SK-N-SH (cell line): ENCODE measurements around the gene SH3BP5L. TPM values are rescaled to one million over a fixed set of nuclear protein-coding genes. Genes with fewer than 3 reads are reported as not detected.

Source experiments
- CTCF ChIA-PET: fragments of 300-600, 350-600 bp; formaldehyde crosslinking; extraction: SDS; loops from one replicate; lab custom pipeline; 2021; lab: Yijun Ruan, JAX
- POLR2A ChIA-PET: fragments of 350-600 bp; sonication (Branson Sonifier 250); formaldehyde crosslinking; extraction: SDS; loops from one replicate; lab custom pipeline; 2020; ENCODE audit warnings: antibody characterized with exemption, inconsistent platforms; lab: Yijun Ruan, JAX
- DNase-seq: peaks from one replicate; pipeline ENCODE4 v3.0.0; 2012
- H2AFZ ChIP-seq: fragments of 200-600 bp; sonication (generic); 2 replicates; pipeline ENCODE4 v1.8.1; 2016; ENCODE audit warnings: antibody characterized with exemption, mild to moderate bottlenecking, low read depth
- H3F3A ChIP-seq: fragments of 200-600 bp; sonication (generic); replicated peaks from 2 replicates; pipeline ENCODE3; 2016; ENCODE audit warnings: antibody characterized with exemption, mild to moderate bottlenecking; ENCODE audit not compliant: insufficient read depth
- H3K27ac ChIP-seq, 2 experiments: fragments of 200-500 bp in 1 of 2; fragments of 200-600 bp in 1 of 2; sonication (Bioruptor generic) in 1 of 2; sonication (generic), shearing (Covaris generic) in 1 of 2; 2 replicates each; pipeline versions ENCODE4 v1.5.1 to v1.6.1; 2014 to 2016; ENCODE audit warnings: low read depth in 2 of 2, inconsistent platforms in 1 of 2, low read length in 1 of 2, mild to moderate bottlenecking in 1 of 2, mixed read lengths in 1 of 2
- H3K27me3 ChIP-seq: fragments of 200-600 bp; sonication (generic), shearing (Covaris generic); 2 replicates; pipeline ENCODE4 v1.6.1; 2016; ENCODE audit warnings: mixed run types; ENCODE audit not compliant: insufficient read depth
- H3K36me3 ChIP-seq, 2 experiments: fragments of 200-500 bp in 1 of 2; fragments of 200-600 bp in 1 of 2; sonication (Bioruptor generic) in 1 of 2; sonication (generic) in 1 of 2; replicated peaks in 1 of 2; 2 replicates each; pipeline versions ENCODE3 to v1.5.1; 2014 to 2016; ENCODE audit warnings: low read length in 1 of 2, mild to moderate bottlenecking in 1 of 2; ENCODE audit not compliant: insufficient read depth in 2 of 2, control insufficient read depth in 1 of 2
- H3K4me1 ChIP-seq, 2 experiments: fragments of 200-500 bp in 1 of 2; fragments of 200-600 bp in 1 of 2; sonication (Bioruptor generic) in 1 of 2; sonication (generic), shearing (Covaris generic) in 1 of 2; 2 replicates each; pipeline versions ENCODE4 v1.5.1 to v1.6.1; 2014 to 2016; ENCODE audit warnings: low read depth in 1 of 2, low read length in 1 of 2, mixed run types in 1 of 2; ENCODE audit not compliant: insufficient read depth in 2 of 2, control insufficient read depth in 1 of 2
- H3K4me2 ChIP-seq: fragments of 200-600 bp; sonication (generic), shearing (Covaris generic); 2 replicates; pipeline ENCODE4 v1.6.1; 2017; ENCODE audit warnings: mixed run types
- H3K4me3 ChIP-seq, 2 experiments: fragments of 200-500 bp in 1 of 2; fragments of 200-600 bp in 1 of 2; sonication (Bioruptor generic) in 1 of 2; sonication (generic), shearing (Covaris generic) in 1 of 2; 2 replicates each; pipeline versions ENCODE4 v1.5.1 to v1.8.1; 2014 to 2016; ENCODE audit warnings: low read depth in 2 of 2, inconsistent platforms in 1 of 2, low read length in 1 of 2, mild to moderate bottlenecking in 1 of 2, mixed read lengths in 1 of 2, moderate library complexity in 1 of 2
- H3K79me2 ChIP-seq: fragments of 200-600 bp; sonication (generic); 2 replicates; pipeline ENCODE4 v1.8.1; 2017; ENCODE audit warnings: mild to moderate bottlenecking; ENCODE audit not compliant: insufficient read depth
- H3K9ac ChIP-seq: fragments of 200-600 bp; sonication (generic); 2 replicates; pipeline ENCODE4 v1.6.1; 2017; ENCODE audit warnings: mixed run types
- H3K9me2 ChIP-seq: fragments of 200-600 bp; sonication (generic); 2 replicates; pipeline ENCODE4 v1.6.1; 2017; ENCODE audit warnings: mixed run types
- H3K9me3 ChIP-seq: fragments of 200-600 bp; sonication (generic); 2 replicates; pipeline ENCODE4 v1.6.1; 2017; ENCODE audit warnings: mixed run types, mild to moderate bottlenecking, moderate library complexity
- H4K20me1 ChIP-seq: fragments of 200-600 bp; sonication (generic); 2 replicates; pipeline ENCODE4 v1.6.1; 2017; ENCODE audit warnings: mild to moderate bottlenecking, mixed run types; ENCODE audit not compliant: insufficient read depth
- CHD2 ChIP-seq: fragments of 150-350 bp; IDR thresholded peaks from 2 replicates; pipeline ENCODE4 v1.6.1; 2018; ENCODE audit warnings: low read length; ENCODE audit not compliant: partially characterized antibody
- ELF1 ChIP-seq: IDR thresholded peaks from 2 replicates; pipeline ENCODE4 v1.4.0; 2012
- EP300 ChIP-seq, 2 experiments: IDR thresholded peaks; 2 replicates each; pipeline versions ENCODE4 v1.4.0 to v1.6.1; 2012; ENCODE audit warnings: borderline replicate concordance in 1 of 2, low read depth in 1 of 2, low read length in 1 of 2
- EZH2phosphoT487 ChIP-seq: fragments of 200-600 bp; sonication (generic); IDR thresholded peaks from 2 replicates; pipeline ENCODE4 v1.6.1; 2017; ENCODE audit warnings: low read depth, mixed run types, mild to moderate bottlenecking, antibody characterized with exemption, moderate library complexity, borderline replicate concordance
- FOXJ3 ChIP-seq: sonication (generic); formaldehyde crosslinking; IDR thresholded peaks from 2 replicates; pipeline ENCODE4 v1.5.1; 2020; ENCODE audit warnings: mild to moderate bottlenecking, missing genetic modification reagents
- GABPA ChIP-seq: IDR thresholded peaks from 2 replicates; pipeline ENCODE4 v1.4.0; 2012; ENCODE audit warnings: low read depth, mild to moderate bottlenecking
- MAX ChIP-seq: IDR thresholded peaks from 2 replicates; pipeline ENCODE4 v1.4.0; 2012; ENCODE audit warnings: low read depth
- NFIC ChIP-seq: IDR thresholded peaks from 2 replicates; pipeline ENCODE4 v1.4.0; 2012; ENCODE audit warnings: borderline replicate concordance
- NRF1 ChIP-seq: IDR thresholded peaks from 2 replicates; pipeline ENCODE4 v1.6.1; 2012; ENCODE audit warnings: low read depth, mild to moderate bottlenecking, low read length
- POLR2AphosphoS5 ChIP-seq: IDR thresholded peaks from 2 replicates; pipeline ENCODE4 v1.6.1; 2012; ENCODE audit warnings: low read depth, low read length
- RAD21 ChIP-seq: IDR thresholded peaks from 2 replicates; pipeline ENCODE4 v1.6.1; 2012; ENCODE audit warnings: mild to moderate bottlenecking, low read length
- RCOR1 ChIP-seq: fragments of 150-350 bp; IDR thresholded peaks from 2 replicates; pipeline ENCODE4 v1.6.1; 2017; ENCODE audit warnings: antibody characterized with exemption, low read length
- REST ChIP-seq: IDR thresholded peaks from 2 replicates; pipeline ENCODE4 v1.6.1; 2012; ENCODE audit warnings: mild to moderate bottlenecking, low read depth, low read length, moderate library complexity
- SIN3A ChIP-seq: IDR thresholded peaks from 2 replicates; pipeline ENCODE4 v1.6.1; 2012; ENCODE audit warnings: low read depth, mild to moderate bottlenecking, low read length, moderate library complexity, borderline replicate concordance
- SMC3 ChIP-seq: IDR thresholded peaks from 2 replicates; pipeline ENCODE4 v1.6.1; 2012; ENCODE audit warnings: low read depth, low read length, improper control_type of control experiment
- TCF12 ChIP-seq: IDR thresholded peaks from 2 replicates; pipeline ENCODE4 v1.4.0; 2012
- TEAD4 ChIP-seq: IDR thresholded peaks from 2 replicates; pipeline ENCODE4 v1.4.0; 2012; ENCODE audit warnings: mild to moderate bottlenecking, borderline replicate concordance; ENCODE audit not compliant: insufficient read depth
- YY1 ChIP-seq: IDR thresholded peaks from 2 replicates; pipeline ENCODE4 v1.4.0; 2012; ENCODE audit warnings: low read depth, mild to moderate bottlenecking
- ZBTB33 ChIP-seq: IDR thresholded peaks from 2 replicates; pipeline ENCODE4 v1.4.0; 2012; ENCODE audit warnings: low read depth, borderline replicate concordance
- WGBS: methylation state at CpG from one replicate; pipeline ENCODE4 v1.1.6; 2017; ENCODE audit warnings: low lambda C conversion rate; 5-methylcytosine and 5-hydroxymethylcytosine counted together
- polyA plus RNA-seq, 3 experiments: library from polyadenylated mRNA; depleted of rRNA; stranded (reverse); fragments of >200 nt; gene quantifications; 2 replicates each; pipeline ENCODE4 v1.2.3, GENCODE V29; 2012
- TF ChIP-seq, protein P1 (sequence below): fragments of 150-350 bp; IDR thresholded peaks from 2 replicates; pipeline ENCODE4 v1.6.1; 2017; ENCODE audit warnings: antibody characterized with exemption, low read length, low read depth, borderline replicate concordance

Gene SH3BP5L
- polyA plus RNA-seq, 1 of the 3 experiments (the other 2 are of a cell fraction) = 32.1 TPM

- TF ChIP-seq ZBTB33 (peak; percentile 21; the same call in 1 of the 2 replicates), TCF12 (peak; percentile 77), NRF1 (no peak), ELF1 (no peak), POLR2AphosphoS5 (no peak), EZH2phosphoT487 (no peak), NFIC (peak; percentile 57; the same call in 1 of the 2 replicates), TEAD4 (no peak), SIN3A (no peak), RAD21 (no peak), RCOR1 (no peak), CHD2 (no peak), FOXJ3 (CRISPR knock-in tag) (no peak)
Observed at GRCh38 chr1:248823517-248824001, 2.2 kb downstream of the SH3BP5L start (continued).

DNA sequence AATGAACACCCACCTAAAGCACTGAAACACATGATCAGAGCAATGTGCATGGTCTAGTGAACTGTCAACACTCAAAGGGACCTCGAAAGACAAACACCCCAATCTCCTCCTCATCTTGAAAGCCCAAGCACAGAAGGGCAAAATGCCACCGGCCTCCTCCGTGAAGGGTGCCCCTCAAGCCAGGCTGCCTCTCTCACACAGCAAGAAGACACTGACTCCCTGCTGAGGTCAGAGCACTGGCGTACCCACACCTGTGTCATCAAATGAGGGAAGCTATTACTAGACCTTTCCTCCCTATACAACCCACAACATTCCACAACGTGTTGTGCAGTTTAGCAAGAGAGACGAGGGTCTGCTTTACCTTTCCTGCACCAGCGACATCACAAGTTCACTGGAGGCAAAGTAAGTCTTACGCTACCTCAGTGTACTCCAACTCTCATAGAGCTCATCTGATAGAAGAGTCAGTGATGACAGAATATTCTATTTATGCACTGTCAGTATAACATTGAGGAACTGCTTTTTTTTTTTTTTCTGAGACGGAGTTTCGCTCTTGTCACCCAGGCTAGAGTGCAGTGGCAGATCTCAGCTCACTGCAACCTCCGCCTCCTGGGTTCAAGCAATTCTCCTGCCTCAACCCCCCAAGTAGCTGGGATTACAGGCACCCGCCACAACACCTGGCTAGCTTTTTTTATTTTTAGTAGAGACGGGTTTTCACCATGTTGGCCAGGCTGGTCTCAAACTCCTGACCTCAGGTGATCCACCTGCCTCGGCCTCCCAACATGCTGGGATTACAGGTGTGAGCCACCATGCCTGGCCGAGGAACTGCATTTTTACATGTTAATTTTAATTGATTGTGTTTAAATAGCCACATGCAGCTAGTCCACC, 3.3 kb downstream of the SH3BP5L start:
- peaks cover 37 to 48% of the 10 kb centered on the region in 2 experiments for H3K4me1 ChIP-seq
- peaks cover 35% of the 10 kb centered on the region for H3F3A ChIP-seq
- no peaks in the 10 kb centered on the region for H3K9me2 ChIP-seq
- H3K27ac ChIP-seq = peak overlapping the region in 1 of 2 experiments; percentile 92; a peak in 2 of 4 replicates
- POLR2A ChIA-PET = no interaction called here
- peak overlapping the region; percentile 56 to 72; a peak in 3 of 4 replicates for H3K4me3 ChIP-seq
- no peaks in the 10 kb centered on the region for H3K27me3 ChIP-seq
- H3K36me3 ChIP-seq = peaks cover 14 to 26% of the 10 kb centered on the region in 2 experiments
- TF ChIP-seq FOXJ3 (CRISPR knock-in tag) (no peak), EP300 (IDR thresholded peaks at IDR 0.05; ENCODE audit: borderline replicate concordance in 1 of 2, low read depth in 1 of 2, low read length in 1 of 2) (no peak), TEAD4 (no peak), YY1 (no peak), REST (no peak), MAX (no peak), SMC3 (no peak), CHD2 (no peak), RAD21 (no peak), SIN3A (no peak), GABPA (no peak), TCF12 (no peak)
- TF ChIP-seq, protein P1, sequence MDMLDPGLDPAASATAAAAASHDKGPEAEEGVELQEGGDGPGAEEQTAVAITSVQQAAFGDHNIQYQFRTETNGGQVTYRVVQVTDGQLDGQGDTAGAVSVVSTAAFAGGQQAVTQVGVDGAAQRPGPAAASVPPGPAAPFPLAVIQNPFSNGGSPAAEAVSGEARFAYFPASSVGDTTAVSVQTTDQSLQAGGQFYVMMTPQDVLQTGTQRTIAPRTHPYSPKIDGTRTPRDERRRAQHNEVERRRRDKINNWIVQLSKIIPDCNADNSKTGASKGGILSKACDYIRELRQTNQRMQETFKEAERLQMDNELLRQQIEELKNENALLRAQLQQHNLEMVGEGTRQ = no peak
- TF ChIP-seq, all 33 proteins: peak for 0
- no peaks in the 10 kb centered on the region for H3K9me3 ChIP-seq
- peaks cover 6% of the 10 kb centered on the region; the same call in 1 of the 2 replicates for H4K20me1 ChIP-seq
- 82% methylated on average over 12 of the region's 15 CpGs for WGBS
- H3K79me2 ChIP-seq = peaks cover 72% of the 10 kb centered on the region
- CTCF ChIA-PET = interaction anchor here (1.6 to 5.0 kb wide), 4 partner anchors 15 to 199 kb away, joined by 3 to 24 read pairs (median 5); partner anchors contain the start of genes ZNF672 and ZNF692
- H3K9ac ChIP-seq = peak overlapping the region; percentile 66
- H2AFZ ChIP-seq = no peak overlapping the region
- peak overlapping the region; percentile 81 for H3K4me2 ChIP-seq
- DNase-seq = no peak
